HCT116 (cell line): ENCODE measurements around the gene GALT. TPM values are rescaled to one million over a fixed set of nuclear protein-coding genes. Genes with fewer than 3 reads are reported as not detected.

ENCODE experiments used
- ATAC-seq: fragments of 200-7000 bp; cut with Tn5 transposase; 2 replicates; pipeline ENCODE4 v1.9.1; 2020; ENCODE audit warnings: mild to moderate bottlenecking, moderate library complexity
- BruUV-seq: library from RNA; stranded (reverse); fragments of 400-500 nt; replicated peaks from 2 replicates; lab custom pipeline; 2021; lab: Mats Ljungman, UMichigan
- CTCF ChIA-PET: fragments of 300-600 bp; sonication (Branson Sonifier 250); formaldehyde crosslinking; loops from one replicate; lab custom pipeline; 2021; ENCODE audit warnings: antibody characterized with exemption; lab: Charles Lee
- POLR2A ChIA-PET: fragments of 300-600, 350-600 bp; sonication (Branson Sonifier 250); formaldehyde crosslinking; loops from one replicate; lab custom pipeline; 2021; ENCODE audit warnings: antibody characterized with exemption; lab: Charles Lee
- RAD21 ChIA-PET, 2 experiments: fragments of 300-600 bp; sonication (Branson Sonifier 250); formaldehyde crosslinking; loops; one replicate each; lab custom pipeline; 2023; ENCODE audit warnings: low total read pairs in 2 of 2; ENCODE audit not compliant: uncharacterized antibody in 2 of 2, unreplicated experiment in 2 of 2, low non-redundant PET in 1 of 2; lab: Charles Lee
- DNase-seq: peaks from one replicate; pipeline ENCODE4 v3.0.0-alpha.2; 2010; ENCODE audit warnings: low read depth, low spot score
- H2AFZ ChIP-seq: fragments of 200-600 bp; shearing (Covaris generic), sonication (generic); 2 replicates; pipeline ENCODE4 v1.6.1; 2017; ENCODE audit warnings: low read depth, mixed run types, mixed read lengths, antibody characterized with exemption, low read length; ENCODE audit not compliant: poor library complexity, severe bottlenecking
- H3K27ac ChIP-seq: 2 replicates; pipeline ENCODE4 v1.5.1; 2012; ENCODE audit warnings: low read depth, low read length
- H3K27me3 ChIP-seq: fragments of 200-600 bp; sonication (generic); 2 replicates; pipeline ENCODE4 v1.6.1; 2016; ENCODE audit warnings: mixed run types, low read length, mixed read lengths; ENCODE audit not compliant: insufficient read depth
- H3K36me3 ChIP-seq, 2 experiments: fragments of 200-500 bp in 1 of 2; fragments of 200-600 bp in 1 of 2; sonication (Bioruptor generic) in 1 of 2; sonication (generic) in 1 of 2; 2 replicates each; pipeline versions ENCODE4 v1.5.1 to v1.6.1; 2014 to 2016; ENCODE audit warnings: low read length in 2 of 2, inconsistent platforms in 1 of 2, mixed read lengths in 1 of 2, mixed run types in 1 of 2; ENCODE audit not compliant: insufficient read depth in 2 of 2, control insufficient read depth in 1 of 2
- H3K4me1 ChIP-seq, 2 experiments: fragments of 200-600 bp in 1 of 2; sonication (generic) in 1 of 2; 2 replicates each; pipeline versions ENCODE4 v1.5.1 to v1.6.1; 2012 to 2017; ENCODE audit warnings: low read length in 2 of 2, inconsistent platforms in 1 of 2, mild to moderate bottlenecking in 1 of 2, mixed read lengths in 1 of 2, mixed run types in 1 of 2, moderate library complexity in 1 of 2; ENCODE audit not compliant: insufficient read depth in 2 of 2, control insufficient read depth in 1 of 2
- H3K4me2 ChIP-seq: fragments of 200-600 bp; sonication (generic); 2 replicates; pipeline ENCODE4 v1.6.1; 2017; ENCODE audit warnings: mixed run types, low read length, mixed read lengths
- H3K4me3 ChIP-seq, 2 experiments: fragments of 200-600 bp in 1 of 2; sonication (generic) in 1 of 2; replicated peaks in 1 of 2; 2 replicates each; pipeline ENCODE4 v1.5.1; 2011 to 2016; ENCODE audit warnings: low read length in 2 of 2, control low read depth in 1 of 2, low read depth in 1 of 2, mild to moderate bottlenecking in 1 of 2, mixed read lengths in 1 of 2, mixed run types in 1 of 2
- H3K79me2 ChIP-seq: fragments of 200-600 bp; sonication (generic); 2 replicates; pipeline ENCODE4 v1.6.1; 2017; ENCODE audit warnings: mild to moderate bottlenecking, mixed run types, low read length, moderate library complexity, mixed read lengths; ENCODE audit not compliant: insufficient read depth
- H3K9ac ChIP-seq: fragments of 200-600 bp; sonication (generic); 2 replicates; pipeline ENCODE4 v1.6.1; 2016; ENCODE audit warnings: low read length, mixed read lengths
- H3K9me2 ChIP-seq: fragments of 200-600 bp; sonication (generic), shearing (Covaris generic); 2 replicates; pipeline ENCODE4 v1.6.1; 2017; ENCODE audit warnings: mixed run types, mild to moderate bottlenecking, moderate library complexity; ENCODE audit not compliant: insufficient read depth
- H3K9me3 ChIP-seq, 2 experiments: fragments of 200-500 bp in 1 of 2; fragments of 200-600 bp in 1 of 2; sonication (Bioruptor generic) in 1 of 2; sonication (generic) in 1 of 2; 2 replicates each; pipeline ENCODE4 v1.6.1; 2014 to 2017; ENCODE audit warnings: low read length in 2 of 2, mixed read lengths in 2 of 2, inconsistent platforms in 1 of 2, low read depth in 1 of 2, mild to moderate bottlenecking in 1 of 2, mixed run types in 1 of 2, moderate library complexity in 1 of 2; ENCODE audit not compliant: control insufficient read depth in 1 of 2, insufficient read depth in 1 of 2
- H4K20me1 ChIP-seq: fragments of 200-600 bp; sonication (generic), shearing (Covaris generic); 2 replicates; pipeline ENCODE4 v1.6.1; 2017; ENCODE audit warnings: mixed run types, mild to moderate bottlenecking, moderate library complexity; ENCODE audit not compliant: insufficient read depth
- ATF3 ChIP-seq: IDR thresholded peaks from 2 replicates; pipeline ENCODE4 v1.6.1; 2012
- CEBPB ChIP-seq: IDR thresholded peaks from 2 replicates; pipeline ENCODE4 v1.6.1; 2012; ENCODE audit warnings: low read depth
- CTCF ChIP-seq, 3 experiments: fragments of 200-600 bp in 1 of 3; sonication (generic) in 1 of 3; IDR thresholded peaks in 2 of 3; conservative IDR thresholded peaks in 1 of 3; 2 replicates each; pipeline ENCODE4 v1.5.1; 2012 to 2017; ENCODE audit warnings: low read depth in 2 of 3, low read length in 2 of 3, antibody characterized with exemption in 1 of 3, borderline replicate concordance in 1 of 3, control low read depth in 1 of 3, mild to moderate bottlenecking in 1 of 3, mixed read lengths in 1 of 3, mixed run types in 1 of 3, moderate library complexity in 1 of 3; ENCODE audit not compliant: insufficient read depth in 1 of 3
- MAX ChIP-seq: IDR thresholded peaks from 2 replicates; pipeline ENCODE4 v1.6.1; 2012
- REST ChIP-seq: IDR thresholded peaks from 2 replicates; pipeline ENCODE4 v1.6.1; 2012; ENCODE audit warnings: low read depth
- SIN3A ChIP-seq: IDR thresholded peaks from 2 replicates; pipeline ENCODE4 v1.6.1; 2012; ENCODE audit warnings: low read depth
- YY1 ChIP-seq: IDR thresholded peaks from 2 replicates; pipeline ENCODE4 v1.6.1; 2011; ENCODE audit warnings: low read length, low read depth, moderate library complexity, mild to moderate bottlenecking; ENCODE audit not compliant: insufficient replicate concordance; ENCODE audit errors: extremely low read depth
- ZBTB33 ChIP-seq: IDR thresholded peaks from 2 replicates; pipeline ENCODE4 v1.6.1; 2011; ENCODE audit warnings: mild to moderate bottlenecking, low read length, moderate library complexity; ENCODE audit not compliant: insufficient replicate concordance; ENCODE audit errors: extremely low read depth
- ZFX ChIP-seq: fragments of 450-650 bp; IDR thresholded peaks from 2 replicates; pipeline ENCODE4 v1.6.1; 2017
- ZNF274 ChIP-seq: fragments of 200-500 bp; sonication (Bioruptor generic); IDR thresholded peaks from 2 replicates; pipeline ENCODE4 v1.6.1; 2014; ENCODE audit warnings: mild to moderate bottlenecking, low read depth, low read length, inconsistent platforms
- intact Hi-C: fragments of 100-400 bp; cut with micrococcal nuclease; formaldehyde crosslinking; loops from 2 replicates; pipeline ENCODE4 v1.10.0; 2022
- total RNA-seq: library from RNA; stranded (reverse); gene quantifications from one replicate; pipeline ENCODE4 v1.2.1, GENCODE V29; 2021; ENCODE audit not compliant: unreplicated experiment

Gene GALT
- total RNA-seq, 1 experiment from 2014 or later = 28.2 TPM

- RAD21 ChIA-PET = no interaction called here
These were observed 13.2 kb downstream of the GALT start for GRCh38 chr9:34659592-34660253.

More at GRCh38 chr9:34659592-34660253, 13.2 kb downstream of the GALT start:
- no peak for DNase-seq
- intact Hi-C loops = no loop called here
- Histone ChIP-seq H3K9ac (no peak overlapping the region), H3K79me2 (no peaks in the 10 kb centered on the region), H3K4me3 (no peak overlapping the region), H4K20me1 (no peaks in the 10 kb centered on the region), H2AFZ (no peak overlapping the region), H3K9me3 (no peaks in the 10 kb centered on the region), H3K36me3 (no peaks in the 10 kb centered on the region), H3K4me1 (peaks cover 9 to 23% of the 10 kb centered on the region in 2 experiments), H3K4me2 (peak overlapping the region; percentile 5; the same call in 1 of the 2 replicates), H3K27ac (no peak overlapping the region), H3K9me2 (no peaks in the 10 kb centered on the region), H3K27me3 (no peaks in the 10 kb centered on the region)
- TF ChIP-seq YY1 (no peak), MAX (no peak), ZNF274 (no peak), CEBPB (no peak), ATF3 (no peak), ZFX (no peak), SIN3A (no peak), CTCF (IDR thresholded peaks at IDR 0.05 in 2 of 3, conservative IDR thresholded peaks at IDR 0.05 in 1 of 3; ENCODE audit: borderline replicate concordance in 1 of 3, insufficient read depth in 1 of 3, low read depth in 2 of 3, low read length in 2 of 3) (no peak), REST (no peak), ZBTB33 (no peak)
- no TSS peak for BruUV-seq
- peak; percentile 18; the same call in 1 of the 2 replicates for ATAC-seq
- CTCF ChIA-PET = no interaction called here
- POLR2A ChIA-PET = no interaction called here
